ENCODE results near the gene FRMD8.
A peak's percentile ranks its signal among the peaks of the same experiment; 100 is the strongest.

GRCh38 chr11:65431451-65432099 is 45.1 kb downstream of the FRMD8 start:
- no peak for TF ChIP-seq CTCF (IDR thresholded peaks at IDR 0.05)
- TF ChIP-seq POLR2A (IDR thresholded peaks at IDR 0.05; ENCODE audit: low read depth): peak; percentile 18
- no peak for TF ChIP-seq EP300 (IDR thresholded peaks at IDR 0.05)
- peak in 1 of 2 donors; percentile 33 for TF ChIP-seq POLR2AphosphoS5 (IDR thresholded peaks at IDR 0.05)
